ENCODE data around the gene TBC1D12.

- no peak for TF ChIP-seq CTCF (IDR thresholded peaks at IDR 0.05)
- TF ChIP-seq EZH2 (IDR thresholded peaks at IDR 0.05): no peak
- no peak for TF ChIP-seq EZH2phosphoT487 (IDR thresholded peaks at IDR 0.05)
Measured at GRCh38 chr10:94361171-94361794, 41.1 kb upstream of the TBC1D12 start.

Measured in neural progenitor cell (in vitro differentiated cells).